HepG2 (cell line): ENCODE data around the gene BAIAP2L2. TPM values are rescaled to one million over a fixed set of nuclear protein-coding genes. Genes with fewer than 3 reads are reported as not detected.
A peak's percentile ranks its signal among the peaks of the same experiment; 100 is the strongest.

Experiments used
- MNT ChIP-seq: fragments of 450-650 bp; IDR thresholded peaks from 2 replicates; pipeline ENCODE4 v1.6.1; 2016
- NFAT5 ChIP-seq: sonication (generic); formaldehyde crosslinking; IDR thresholded peaks from 2 replicates; pipeline ENCODE4 v1.4.0; 2020; ENCODE audit warnings: missing genetic modification reagents
- RBM22 ChIP-seq: fragments of 200-400 bp; formaldehyde crosslinking; optimal IDR thresholded peaks from 2 replicates; pipeline ENCODE3; 2017; ENCODE audit warnings: mild to moderate bottlenecking, low read length, moderate library complexity
- ZGPAT ChIP-seq: IDR thresholded peaks from 2 replicates; pipeline ENCODE4 v1.6.1; 2016; ENCODE audit warnings: mild to moderate bottlenecking
- ZHX2 ChIP-seq, 2 experiments: sonication (generic) in 1 of 2; formaldehyde crosslinking in 1 of 2; IDR thresholded peaks; 2 replicates each; pipeline versions ENCODE4 v1.6.1 to v1.9.0; 2014 to 2022; ENCODE audit warnings: antibody characterized with exemption in 1 of 2, borderline replicate concordance in 1 of 2, inconsistent platforms in 1 of 2, low read depth in 1 of 2, missing genetic modification reagents in 1 of 2
- ZNF10 ChIP-seq: sonication (generic); formaldehyde crosslinking; IDR thresholded peaks from 2 replicates; pipeline ENCODE4 v1.4.0; 2020; ENCODE audit warnings: mild to moderate bottlenecking, low read depth, missing genetic modification reagents, borderline replicate concordance
- ZNF333 ChIP-seq: sonication (generic); formaldehyde crosslinking; IDR thresholded peaks from 2 replicates; pipeline ENCODE4 v1.4.0; 2020; ENCODE audit warnings: mild to moderate bottlenecking, missing genetic modification reagents, borderline replicate concordance
- ZNF564 ChIP-seq: sonication (generic); formaldehyde crosslinking; IDR thresholded peaks from 2 replicates; pipeline ENCODE4 v1.8.1; 2023; ENCODE audit warnings: mild to moderate bottlenecking, missing genetic modification reagents
- ZNF710 ChIP-seq: sonication (generic); formaldehyde crosslinking; IDR thresholded peaks from 2 replicates; pipeline ENCODE4 v1.5.0; 2020; ENCODE audit warnings: mild to moderate bottlenecking, missing genetic modification reagents, borderline replicate concordance
- polyA plus RNA-seq, 8 experiments: library from polyadenylated mRNA; depleted of rRNA in 3 of 8; stranded (reverse) in 7 of 8; unstranded in 1 of 8; fragments of >200 nt; fragmentation: Illumina TruSeq in 4 of 8; extraction: Trizol in 4 of 8; gene quantifications; 2 replicates each; pipeline versions ENCODE4 v1.2.1 to v1.2.3, GENCODE V29; 2011 to 2016; ENCODE audit warnings: low read depth in 4 of 8, missing spikeins in 1 of 8, mixed read lengths in 1 of 8; ENCODE audit not compliant: insufficient read depth in 1 of 8
- total RNA-seq, 5 experiments: library from RNA; depleted of rRNA; stranded (reverse); fragments of >200 nt; fragmentation: Illumina TruSeq; extraction: Trizol; gene quantifications; 2 replicates each; pipeline ENCODE4 v1.2.3, GENCODE V29; 2016; ENCODE audit warnings: low read depth in 1 of 5

Gene BAIAP2L2
- total and polyA plus RNA-seq, 2 of the 13 experiments (the other 11 are each of a cell fraction or from before 2014, with no cell fraction given): 4.4 to 7.5 TPM

GRCh38 chr22:38110008-38110862 lies at the start of gene BAIAP2L2 (continued):
- no peak for TF ChIP-seq ZNF10 (CRISPR knock-in tag)
- peak; percentile 61 for TF ChIP-seq ZGPAT
- TF ChIP-seq ZNF710: peak; percentile 16; the same call in 1 of the 2 replicates
- TF ChIP-seq MNT: peak; percentile 23; the same call in 1 of the 2 replicates
- 0 out of 2 replicates have a peak, but pooled peaks have one; percentile 39 for TF ChIP-seq NFAT5 (CRISPR knock-in tag)
- no peak for TF ChIP-seq RBM22
- no peak for TF ChIP-seq ZNF333
- TF ChIP-seq ZHX2 (IDR thresholded peaks at IDR 0.05; ENCODE audit: low read depth): 0 out of 2 replicates have a peak, but pooled peaks have one; percentile 32
- TF ChIP-seq ZHX2 (CRISPR knock-in tag; IDR thresholded peaks at IDR 0.05; ENCODE audit: borderline replicate concordance): no peak
- no peak for TF ChIP-seq ZNF564 (CRISPR knock-in tag)
